H4 (cell line): ENCODE results near the gene OLFML3. TPM values are rescaled to one million over a fixed set of nuclear protein-coding genes. Genes with fewer than 3 reads are reported as not detected.
A peak's percentile ranks its signal among the peaks of the same experiment; 100 is the strongest.

ENCODE experiments used
- DNase-seq: peaks from one replicate; pipeline ENCODE4 v3.0.0-alpha.2; 2015; ENCODE audit warnings: low spot score
- total RNA-seq: library from RNA; depleted of rRNA; stranded (reverse); fragments of >200 nt; shearing (Covaris generic); gene quantifications from 2 replicates; pipeline ENCODE4 v1.2.3, GENCODE V29; 2014; rRNA removed

The OLFML3 gene, protein sequence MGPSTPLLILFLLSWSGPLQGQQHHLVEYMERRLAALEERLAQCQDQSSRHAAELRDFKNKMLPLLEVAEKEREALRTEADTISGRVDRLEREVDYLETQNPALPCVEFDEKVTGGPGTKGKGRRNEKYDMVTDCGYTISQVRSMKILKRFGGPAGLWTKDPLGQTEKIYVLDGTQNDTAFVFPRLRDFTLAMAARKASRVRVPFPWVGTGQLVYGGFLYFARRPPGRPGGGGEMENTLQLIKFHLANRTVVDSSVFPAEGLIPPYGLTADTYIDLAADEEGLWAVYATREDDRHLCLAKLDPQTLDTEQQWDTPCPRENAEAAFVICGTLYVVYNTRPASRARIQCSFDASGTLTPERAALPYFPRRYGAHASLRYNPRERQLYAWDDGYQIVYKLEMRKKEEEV
- total RNA-seq: 8.4 and 12.6 TPM in 2 replicates

- peak; percentile 79 for DNase-seq
These were observed at the start of gene OLFML3 for GRCh38 chr1:113978863-113979702. Gene OLFML3, plus strand, starts transcription at chr1:113979474. Its CDS starts 43 bp downstream, at chr1:113979517.

DNA sequence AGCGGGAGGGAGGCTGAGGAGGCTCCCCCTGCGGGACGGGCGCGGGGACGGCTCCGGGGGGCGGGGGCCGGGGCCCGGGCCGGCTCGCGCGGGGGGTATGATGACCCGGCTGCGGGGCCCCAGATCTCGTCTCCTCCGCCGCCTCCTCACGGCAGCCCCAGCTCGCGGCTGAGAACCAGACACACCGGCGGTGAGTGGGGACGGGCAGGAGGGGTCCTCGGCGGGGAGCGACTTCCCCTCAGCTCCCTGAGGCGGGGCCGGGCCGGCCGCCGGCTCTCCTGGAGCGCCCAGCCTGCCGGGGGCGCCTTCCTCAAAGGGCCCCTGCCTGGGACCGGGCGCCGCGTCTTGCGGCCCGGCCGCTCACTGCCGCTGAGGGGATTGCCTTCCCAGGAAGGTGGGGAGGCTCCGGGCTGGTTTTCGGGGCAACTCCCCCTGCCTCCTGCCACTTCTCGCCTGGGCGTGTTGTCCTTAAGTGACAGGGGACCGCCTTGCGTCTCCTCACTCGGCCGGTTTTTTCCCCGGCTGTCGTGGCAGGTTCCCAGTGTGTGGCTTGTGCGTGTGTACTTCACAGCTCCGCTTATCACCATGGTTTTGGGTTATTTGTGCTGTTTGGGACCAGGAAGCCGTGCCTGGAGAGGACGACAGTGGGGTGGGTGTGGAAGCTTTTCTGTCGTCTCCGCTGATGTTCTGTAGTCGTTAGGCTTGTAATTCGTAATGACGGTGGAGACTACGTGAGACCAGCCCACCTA lies 49.4 kb upstream of the OLFML3 start:
- DNase-seq: no peak

GRCh38 chr1:113930499-113931161 lies 48.6 kb upstream of the OLFML3 start:
- DNase-seq: peak; percentile 49

DNA sequence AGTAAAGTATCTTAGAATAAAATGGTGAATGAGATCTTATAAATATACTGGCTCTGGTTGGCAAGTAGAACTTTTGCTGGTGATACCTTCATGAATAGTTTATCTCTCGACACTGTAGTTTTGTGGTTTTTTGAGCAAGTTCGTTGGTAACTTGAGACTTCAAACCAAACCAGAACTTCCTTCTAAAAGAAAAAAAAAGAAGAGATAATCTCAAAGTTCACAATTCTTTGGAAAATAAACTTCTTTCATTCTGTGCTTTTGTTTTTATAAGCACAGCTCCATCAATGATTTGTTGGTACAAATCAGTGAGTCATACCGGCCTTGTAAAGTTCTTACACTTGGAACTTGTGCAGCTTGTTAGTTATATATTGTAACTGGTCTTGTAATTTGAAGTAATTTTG lies 47.8 kb upstream of the OLFML3 start:
- DNase-seq: peak; percentile 80

GRCh38 chr1:113934006-113934405 lies 45.3 kb upstream of the OLFML3 start:
- DNase-seq: no peak

DNA sequence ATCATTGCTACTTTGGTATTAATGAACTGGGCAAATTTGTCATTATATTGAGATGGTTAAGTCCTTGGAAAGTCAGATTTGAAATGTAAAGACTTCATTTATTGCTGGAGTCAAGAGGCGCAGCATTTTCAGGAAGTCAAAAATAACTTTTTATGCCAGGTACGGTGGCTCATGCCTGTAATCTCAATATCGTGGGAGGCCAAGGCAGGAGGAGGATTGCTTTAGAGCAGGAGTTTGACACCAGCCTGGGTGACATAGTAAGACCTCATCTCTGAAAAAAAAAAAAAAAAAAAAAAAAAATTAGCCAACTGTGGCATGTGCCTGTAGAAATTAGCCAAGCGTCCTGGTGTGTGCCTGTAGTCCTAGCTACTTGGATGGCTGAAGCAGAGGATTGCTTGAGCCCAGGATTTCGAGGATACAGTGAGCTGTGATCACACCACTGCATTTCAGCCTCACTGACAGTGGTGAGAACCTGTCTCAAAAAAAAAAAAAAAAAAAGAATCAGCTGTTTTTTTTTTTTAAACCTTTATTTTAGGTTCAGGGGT lies 44.7 kb upstream of the OLFML3 start:
- DNase-seq: no peak

DNA sequence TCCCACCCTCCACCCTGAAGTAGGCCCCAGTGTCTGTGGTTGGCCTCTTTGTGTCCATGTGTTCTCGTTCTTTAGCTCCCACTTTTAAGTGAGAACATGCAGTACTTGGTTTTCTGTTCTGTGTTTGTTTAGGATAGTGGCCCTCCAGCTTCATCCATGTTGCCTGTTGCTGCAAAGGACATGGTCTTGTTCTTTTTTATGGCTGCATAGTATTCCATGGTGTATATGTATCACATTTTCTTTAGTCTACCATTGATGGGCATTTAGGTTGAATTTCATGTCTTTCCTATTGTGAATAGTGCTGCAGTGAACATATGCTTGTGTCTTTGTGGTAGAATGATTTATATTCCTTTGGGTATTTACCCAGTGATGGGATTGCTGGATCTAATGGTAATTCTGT lies 44.1 kb upstream of the OLFML3 start:
- DNase-seq: no peak

DNA sequence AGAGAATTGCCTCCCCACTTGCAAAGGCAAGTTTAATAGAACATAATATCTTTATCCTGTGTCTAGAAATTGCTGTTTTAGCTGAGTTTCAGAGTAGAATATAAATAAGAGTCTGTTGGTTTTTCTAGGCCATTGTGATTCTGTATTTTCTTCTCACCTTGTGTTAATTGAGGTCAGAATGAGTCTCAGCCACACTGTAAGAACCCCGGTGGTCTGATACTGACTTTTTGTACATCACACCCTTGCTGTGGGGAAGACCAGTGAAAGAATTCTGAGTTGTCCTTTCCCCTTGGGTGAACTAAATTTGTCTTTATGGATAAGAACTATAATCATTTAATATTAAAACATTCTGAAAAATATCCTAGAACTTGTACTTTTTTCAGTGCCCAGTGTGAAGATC lies 43.3 kb upstream of the OLFML3 start:
- DNase-seq: no peak

GRCh38 chr1:113937146-113937545 lies 42.1 kb upstream of the OLFML3 start:
- no peak for DNase-seq

DNA sequence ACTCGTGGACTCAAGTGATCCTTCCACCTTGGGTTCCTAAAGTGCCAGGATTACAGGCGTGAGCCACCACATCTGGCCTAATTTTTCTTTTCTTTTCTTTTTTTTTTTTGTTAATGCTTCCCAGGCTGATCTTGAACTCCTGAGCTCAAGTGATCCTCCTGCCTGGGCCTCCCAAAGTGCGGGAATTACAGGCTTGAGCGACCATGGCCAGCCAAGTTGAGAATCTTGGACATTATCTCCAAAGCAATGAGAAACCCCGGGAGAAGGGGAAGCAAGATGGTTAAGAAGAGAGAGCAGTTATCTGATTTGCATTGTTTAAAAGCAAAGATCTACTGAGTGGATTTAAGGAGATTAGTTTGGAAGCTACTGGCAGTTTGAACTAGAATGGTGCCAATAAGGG lies 41.1 kb upstream of the OLFML3 start:
- no peak for DNase-seq

DNA sequence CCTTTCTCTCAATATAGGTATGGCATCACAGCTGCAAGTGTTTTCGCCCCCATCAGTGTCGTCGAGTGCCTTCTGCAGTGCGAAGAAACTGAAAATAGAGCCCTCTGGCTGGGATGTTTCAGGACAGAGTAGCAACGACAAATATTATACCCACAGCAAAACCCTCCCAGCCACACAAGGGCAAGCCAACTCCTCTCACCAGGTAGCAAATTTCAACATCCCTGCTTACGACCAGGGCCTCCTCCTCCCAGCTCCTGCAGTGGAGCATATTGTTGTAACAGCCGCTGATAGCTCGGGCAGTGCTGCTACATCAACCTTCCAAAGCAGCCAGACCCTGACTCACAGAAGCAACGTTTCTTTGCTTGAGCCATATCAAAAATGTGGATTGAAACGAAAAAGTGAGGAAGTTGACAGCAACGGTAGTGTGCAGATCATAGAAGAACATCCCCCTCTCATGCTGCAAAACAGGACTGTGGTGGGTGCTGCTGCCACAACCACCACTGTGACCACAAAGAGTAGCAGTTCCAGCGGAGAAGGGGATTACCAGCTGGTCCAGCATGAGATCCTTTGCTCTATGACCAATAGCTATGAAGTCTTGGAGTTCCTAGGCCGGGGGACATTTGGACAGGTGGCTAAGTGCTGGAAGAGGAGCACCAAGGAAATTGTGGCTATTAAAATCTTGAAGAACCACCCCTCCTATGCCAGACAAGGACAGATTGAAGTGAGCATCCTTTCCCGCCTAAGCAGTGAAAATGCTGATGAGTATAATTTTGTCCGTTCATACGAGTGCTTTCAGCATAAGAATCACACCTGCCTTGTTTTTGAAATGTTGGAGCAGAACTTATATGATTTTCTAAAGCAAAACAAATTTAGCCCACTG lies 38.7 kb upstream of the OLFML3 start:
- DNase-seq: no peak

DNA sequence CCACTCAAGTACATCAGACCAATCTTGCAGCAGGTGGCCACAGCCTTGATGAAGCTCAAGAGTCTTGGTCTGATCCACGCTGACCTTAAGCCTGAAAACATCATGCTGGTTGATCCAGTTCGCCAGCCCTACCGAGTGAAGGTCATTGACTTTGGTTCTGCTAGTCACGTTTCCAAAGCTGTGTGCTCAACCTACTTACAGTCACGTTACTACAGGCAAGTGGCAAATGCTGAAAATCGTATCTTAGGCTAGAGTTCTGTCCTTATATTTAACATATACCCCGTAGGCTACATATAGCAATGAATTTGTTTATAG lies 38.1 kb upstream of the OLFML3 start:
- no peak for DNase-seq

DNA sequence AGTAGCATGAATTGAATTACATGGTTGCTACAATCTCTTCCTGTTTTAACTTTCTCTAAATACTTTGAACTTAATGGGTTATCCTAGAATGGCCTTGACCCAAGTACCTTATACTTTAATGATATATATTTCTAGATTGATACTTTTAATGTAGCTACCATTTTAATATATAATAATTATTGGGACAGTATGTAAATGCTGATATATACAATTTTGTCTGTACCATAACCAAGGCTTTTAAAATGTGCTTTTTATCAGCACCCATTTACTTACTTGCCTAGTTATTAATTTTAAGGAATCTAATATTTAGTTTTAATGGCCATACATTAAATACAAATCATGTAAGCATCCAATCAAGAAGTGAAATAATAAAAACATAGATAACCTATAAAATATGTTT lies 36.7 kb upstream of the OLFML3 start:
- DNase-seq: no peak

DNA sequence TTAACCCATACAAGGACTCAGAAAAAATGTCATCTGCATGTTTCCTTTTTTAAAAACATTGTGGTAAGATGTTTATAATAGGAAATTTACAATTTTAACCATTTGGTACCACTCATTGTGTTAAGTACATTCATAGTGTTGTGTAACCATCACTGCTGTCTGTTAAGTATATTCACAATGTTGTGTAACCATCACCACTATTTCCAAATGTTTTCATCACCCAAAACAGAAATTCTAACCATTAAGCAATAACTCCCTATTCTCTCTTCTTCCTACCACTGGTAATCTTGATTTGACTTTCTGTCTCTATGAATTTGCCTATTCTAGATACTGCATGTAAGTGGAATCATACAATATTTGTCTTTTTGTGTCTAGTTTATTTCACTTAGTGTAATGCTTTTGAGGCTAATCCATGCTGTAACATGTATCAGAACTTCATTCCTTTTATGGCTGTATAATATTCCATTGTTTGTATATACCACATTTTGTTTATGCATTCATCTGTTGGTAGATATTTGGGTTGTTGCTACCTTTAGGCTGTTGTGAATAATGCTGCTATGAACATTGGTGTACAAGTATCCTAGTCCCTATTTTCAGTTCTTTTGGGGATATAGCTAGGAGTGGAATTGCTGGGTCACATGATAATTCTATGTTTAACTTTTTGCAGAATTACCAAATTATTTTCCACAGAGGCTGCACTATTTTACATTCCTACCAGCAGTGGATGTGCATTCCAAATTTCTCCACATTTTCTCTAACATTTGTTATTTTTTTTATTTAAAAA lies 36.1 kb upstream of the OLFML3 start:
- no peak for DNase-seq

DNA sequence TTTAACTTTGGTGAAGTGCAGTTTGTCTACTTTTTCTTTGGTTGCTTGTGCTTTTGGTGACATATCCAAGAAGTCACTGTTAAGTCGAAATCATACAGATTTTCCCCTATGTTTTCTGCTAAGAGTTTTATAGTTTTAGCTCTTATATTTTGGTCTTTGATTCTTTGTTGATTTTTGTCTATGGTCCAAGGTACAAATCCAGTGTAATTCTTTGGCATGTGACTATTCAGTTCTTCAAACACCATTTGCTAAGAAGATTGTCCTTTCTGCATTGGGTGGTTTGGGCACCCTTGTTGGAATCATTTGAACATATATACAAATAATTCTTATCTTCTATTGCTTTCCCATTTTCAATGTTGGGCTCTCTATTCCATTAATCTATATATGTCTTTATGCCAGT lies 33.9 kb upstream of the OLFML3 start:
- DNase-seq: no peak

- DNase-seq: no peak
These were observed 33.2 kb upstream of the OLFML3 start for GRCh38 chr1:113946112-113946511.

- DNase-seq: no peak
These were observed 32.4 kb upstream of the OLFML3 start for GRCh38 chr1:113946678-113947387.

DNA sequence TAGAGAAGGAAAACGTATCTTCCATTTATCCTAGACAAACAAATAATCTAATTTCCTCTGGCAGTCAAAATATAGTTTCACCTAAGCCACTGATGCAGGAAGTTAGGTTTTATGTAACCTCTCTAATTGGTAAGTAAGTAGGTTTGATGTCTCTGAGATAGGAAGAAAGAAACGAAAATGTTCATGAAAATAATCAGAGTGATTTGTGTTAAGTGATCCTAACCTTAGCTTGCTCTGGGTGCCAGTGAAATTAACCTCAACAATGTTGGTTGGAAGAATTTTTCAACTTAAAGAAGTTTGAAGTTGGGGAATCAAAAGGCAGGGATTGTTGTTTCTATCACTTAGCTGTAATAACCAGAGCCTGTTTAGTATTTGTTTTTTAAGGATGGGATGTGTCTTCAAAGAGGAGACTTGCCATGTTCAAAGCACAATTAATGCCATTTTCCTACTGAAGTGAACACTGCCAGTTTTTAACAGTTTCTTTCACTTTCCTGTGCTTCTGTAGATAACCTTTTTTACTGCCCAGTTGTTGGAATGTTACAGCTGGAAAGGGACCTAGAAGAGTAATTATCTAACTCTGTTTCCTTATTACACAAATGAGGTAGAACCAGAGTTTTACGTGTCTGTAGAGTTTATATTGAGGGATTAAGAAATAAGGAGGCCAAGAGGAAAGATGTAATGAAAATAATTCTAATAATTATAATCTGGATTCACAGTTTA lies 31.7 kb upstream of the OLFML3 start:
- DNase-seq: no peak
